Ramos (cell line): ENCODE measurements around the gene CALHM2.

Experiments used
- in situ Hi-C: fragments of 300-500 bp; cut with MboI; formaldehyde crosslinking; loops from one replicate; pipeline ENCODE4 v1.14.3; 2022; ENCODE audit warnings: low sequenced_read_pairs; ENCODE audit not compliant: unreplicated experiment

CALHM2 gene

DNA sequence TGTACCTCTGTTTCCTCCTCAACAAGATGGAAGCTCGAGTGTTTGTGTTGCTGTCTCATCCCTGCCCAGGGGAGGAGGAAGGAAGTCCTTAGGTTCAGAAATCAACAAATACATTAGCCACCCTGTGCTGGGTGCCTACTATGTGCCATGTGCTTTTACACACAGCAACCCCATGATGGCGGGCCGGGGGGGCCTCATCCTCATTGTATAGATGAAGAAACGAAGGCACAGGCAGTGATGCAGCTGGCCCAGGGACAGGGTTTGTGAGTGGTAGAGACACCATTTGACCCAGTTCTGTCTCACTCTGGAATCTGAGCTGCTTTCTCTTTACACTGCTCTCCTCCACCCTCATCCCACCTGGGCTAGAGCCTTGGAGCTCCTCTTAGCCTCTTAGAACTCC, 1.9 kb upstream of the CALHM2 start:
- in situ Hi-C loops, result no loop called here

DNA sequence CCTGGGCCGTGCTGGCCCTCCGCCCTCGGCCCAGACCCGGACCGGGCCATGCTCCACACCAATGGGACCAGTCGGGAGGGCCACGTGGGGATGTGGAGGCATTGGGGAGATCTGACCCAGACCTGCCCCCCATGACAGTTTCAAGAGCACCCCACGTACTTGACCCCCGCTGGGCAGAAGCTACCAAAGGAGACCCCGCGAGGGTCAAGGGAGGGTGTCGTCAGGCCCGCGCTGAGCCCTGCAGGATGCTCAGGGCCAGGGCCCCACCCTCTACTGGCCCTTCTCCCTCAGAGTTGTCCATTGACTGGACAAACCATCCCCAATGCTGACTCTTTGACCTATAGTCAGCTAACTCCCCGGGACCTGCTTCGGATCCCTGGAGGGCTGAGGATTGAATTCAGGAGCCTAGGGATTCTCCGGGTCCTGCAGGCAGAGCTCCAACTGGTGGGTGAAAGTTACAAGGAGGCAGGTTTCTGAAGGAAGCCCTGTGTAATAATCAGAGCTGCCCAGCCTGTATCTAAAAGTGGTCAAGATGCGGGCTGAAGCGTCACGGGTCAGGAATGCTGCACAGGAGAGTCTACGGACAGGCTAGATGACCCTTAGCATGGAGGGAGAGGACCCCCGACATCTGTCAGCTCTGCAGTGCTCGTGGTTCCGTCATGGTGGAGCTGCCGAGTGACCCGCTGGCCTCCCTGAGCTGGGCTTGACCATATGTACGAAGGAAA, 498 bp upstream of the CALHM2 start:
- in situ Hi-C loops, result no loop called here

GRCh38 chr10:103451091-103451813, 918 bp downstream of the CALHM2 start:
- in situ Hi-C loops, result no loop called here

- in situ Hi-C loops, result no loop called here
Measured at GRCh38 chr10:103450201-103450695, 1.9 kb downstream of the CALHM2 start.

GRCh38 chr10:103449208-103450144, 2.7 kb downstream of the CALHM2 start:
- in situ Hi-C loops, result no loop called here

DNA sequence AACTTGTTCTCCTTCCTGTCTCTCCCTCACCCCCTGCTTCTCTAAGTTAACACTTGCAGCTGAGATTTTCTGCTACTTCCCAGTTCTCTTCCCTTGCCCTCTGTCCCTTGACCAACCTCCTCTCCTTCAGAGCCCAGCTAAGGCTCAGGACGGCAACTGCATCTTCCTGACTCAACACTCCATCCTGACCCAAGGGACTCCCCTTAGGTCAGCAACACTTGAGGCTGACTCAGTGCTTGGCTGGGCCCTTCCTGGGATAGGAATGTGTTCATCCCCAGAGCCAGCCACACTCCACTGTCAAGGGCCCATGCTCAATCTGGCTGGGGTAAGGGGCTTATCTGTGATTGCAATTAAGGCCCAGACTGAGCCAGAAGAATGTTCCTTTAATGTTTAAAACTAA, 3.4 kb downstream of the CALHM2 start:
- in situ Hi-C loops, result no loop called here

GRCh38 chr10:103447187-103447586, 5.0 kb downstream of the CALHM2 start:
- in situ Hi-C loops, result no loop called here

- in situ Hi-C loops, result no loop called here
Measured at GRCh38 chr10:103445767-103446567, 6.2 kb downstream of the CALHM2 start.

- in situ Hi-C loops, result no loop called here
Measured at GRCh38 chr10:103445366-103445765, 6.8 kb downstream of the CALHM2 start.

DNA sequence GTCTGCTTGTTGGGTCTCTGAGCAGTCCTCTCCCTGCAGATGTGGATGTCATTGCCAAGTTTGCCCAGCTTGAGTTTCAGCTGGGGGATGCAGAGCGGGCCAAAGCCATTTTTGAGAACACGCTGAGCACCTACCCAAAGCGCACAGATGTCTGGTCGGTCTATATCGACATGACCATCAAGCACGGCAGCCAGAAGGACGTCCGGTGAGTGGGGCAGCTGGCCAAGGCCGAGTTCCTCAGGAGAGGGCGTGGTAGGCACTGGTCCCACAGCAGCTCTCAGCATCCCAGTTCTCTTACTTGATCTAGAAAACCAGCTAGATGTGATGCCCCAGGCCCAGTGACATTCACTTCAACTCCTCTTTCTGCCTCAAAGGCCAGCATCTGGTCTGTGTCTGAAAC, 7.7 kb downstream of the CALHM2 start:
- in situ Hi-C loops, result no loop called here

DNA sequence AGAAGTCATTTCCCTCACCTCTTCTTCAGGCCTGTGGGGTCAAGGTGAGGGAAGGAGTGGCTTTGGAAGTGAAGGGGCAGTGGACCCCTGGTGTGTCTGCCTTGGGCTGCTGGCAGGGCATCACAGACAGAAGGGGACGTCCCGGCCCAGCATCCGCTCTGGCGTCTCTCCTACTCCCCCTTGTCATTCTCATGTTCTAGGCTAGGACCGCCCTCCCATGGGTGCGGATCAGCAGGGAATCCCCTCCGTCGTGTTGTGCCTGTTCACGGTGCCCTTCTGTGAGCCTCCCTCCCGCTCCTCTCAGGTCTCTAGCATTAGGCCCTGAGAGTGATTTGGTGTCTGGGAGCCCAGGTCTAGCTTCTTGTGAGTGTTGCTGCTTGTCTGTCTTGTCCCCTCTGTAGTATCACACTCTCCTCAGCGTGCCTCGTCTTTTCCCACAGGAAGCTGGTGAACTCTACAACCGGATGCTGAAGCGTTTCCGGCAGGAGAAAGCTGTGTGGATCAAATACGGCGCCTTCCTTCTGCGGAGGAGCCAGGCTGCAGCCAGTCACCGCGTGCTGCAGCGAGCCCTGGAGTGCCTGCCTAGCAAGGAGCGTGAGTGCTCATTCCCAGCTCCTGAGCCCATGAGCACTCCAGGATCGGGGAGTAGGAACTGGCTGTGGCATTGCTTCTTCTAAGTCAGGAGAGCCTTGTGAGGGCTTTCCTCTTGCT, 8.5 kb downstream of the CALHM2 start:
- in situ Hi-C loops, result no loop called here

DNA sequence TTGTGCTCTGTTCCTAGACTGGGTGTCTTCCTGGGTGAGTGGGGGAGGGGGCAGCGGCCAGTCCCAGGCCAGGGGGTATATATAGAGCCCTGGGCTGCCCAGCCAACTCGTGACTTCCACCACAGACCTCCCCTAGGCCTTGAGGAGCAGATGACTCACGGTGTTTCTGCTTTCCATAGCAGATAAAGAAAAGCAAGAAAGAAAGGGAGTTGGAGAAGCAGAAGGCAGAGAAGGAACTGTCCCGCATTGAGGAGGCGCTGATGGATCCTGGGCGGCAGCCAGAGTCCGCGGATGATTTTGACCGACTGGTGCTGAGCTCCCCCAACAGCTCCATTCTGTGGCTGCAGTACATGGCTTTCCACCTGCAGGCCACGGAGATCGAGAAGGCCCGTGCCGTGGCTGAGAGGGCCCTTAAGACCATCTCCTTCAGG, 10.1 kb downstream of the CALHM2 start:
- in situ Hi-C loops, result no loop called here

- in situ Hi-C loops, result no loop called here
Measured at GRCh38 chr10:103441611-103442010, 10.6 kb downstream of the CALHM2 start.

DNA sequence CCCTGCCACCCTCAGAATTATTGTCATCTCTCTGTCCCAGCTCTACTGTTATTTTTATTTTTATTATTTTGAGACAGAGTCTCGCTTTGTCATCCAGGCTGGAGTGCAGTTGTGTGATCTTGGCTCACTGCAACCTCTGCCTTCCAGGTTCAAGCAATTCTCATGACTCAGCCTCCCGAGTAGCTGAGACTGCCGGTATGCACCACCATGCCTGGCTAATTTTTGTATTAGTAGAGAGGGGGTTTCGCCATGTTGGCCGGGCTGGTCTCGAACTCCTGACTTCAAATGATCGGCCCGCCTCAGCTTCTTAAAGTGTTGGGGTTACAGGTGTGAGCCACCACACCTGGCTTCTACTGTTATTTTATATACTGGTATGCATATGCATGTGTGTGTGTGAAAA, 11.0 kb downstream of the CALHM2 start:
- in situ Hi-C loops, result no loop called here

DNA sequence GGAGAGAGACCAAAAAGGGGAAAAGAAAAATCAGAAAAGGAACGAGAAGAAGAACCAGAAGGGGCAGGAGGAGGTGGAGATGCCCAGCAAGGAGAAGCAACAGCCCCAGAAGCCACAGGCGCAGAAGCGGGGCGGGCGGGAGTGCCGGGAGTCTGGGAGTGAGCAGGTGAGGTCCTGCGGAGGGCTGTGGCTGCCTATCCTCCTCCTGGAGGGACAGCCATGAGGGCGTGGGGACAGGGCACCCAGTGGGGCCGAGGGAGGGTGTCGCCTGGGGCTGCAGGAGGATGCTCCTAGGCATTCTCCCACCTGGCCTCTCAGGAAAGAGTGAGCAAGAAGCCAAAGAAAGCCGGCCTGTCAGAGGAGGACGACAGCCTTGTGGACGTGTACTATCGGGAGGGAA, 11.8 kb downstream of the CALHM2 start:
- in situ Hi-C loops, result no loop called here

DNA sequence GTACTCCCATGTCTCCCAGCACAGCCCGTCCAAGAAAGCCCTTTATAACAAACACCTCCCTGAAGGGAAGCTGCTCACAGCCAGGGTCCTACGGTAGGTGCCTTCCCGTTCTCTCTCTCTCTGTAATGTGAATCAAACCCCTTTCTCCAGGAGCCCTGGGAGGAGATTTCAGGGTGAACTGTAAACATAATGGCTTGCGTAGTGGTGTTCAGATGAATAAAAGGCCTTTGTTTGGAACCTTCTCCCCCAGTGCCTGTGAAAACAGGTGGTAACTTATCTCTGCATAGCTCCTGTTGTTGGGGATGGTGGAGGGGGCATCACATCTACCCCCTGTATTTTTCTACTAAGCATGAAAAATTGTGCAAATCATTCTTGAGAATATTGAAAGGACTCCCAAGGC, 12.4 kb downstream of the CALHM2 start:
- in situ Hi-C loops, result no loop called here

DNA sequence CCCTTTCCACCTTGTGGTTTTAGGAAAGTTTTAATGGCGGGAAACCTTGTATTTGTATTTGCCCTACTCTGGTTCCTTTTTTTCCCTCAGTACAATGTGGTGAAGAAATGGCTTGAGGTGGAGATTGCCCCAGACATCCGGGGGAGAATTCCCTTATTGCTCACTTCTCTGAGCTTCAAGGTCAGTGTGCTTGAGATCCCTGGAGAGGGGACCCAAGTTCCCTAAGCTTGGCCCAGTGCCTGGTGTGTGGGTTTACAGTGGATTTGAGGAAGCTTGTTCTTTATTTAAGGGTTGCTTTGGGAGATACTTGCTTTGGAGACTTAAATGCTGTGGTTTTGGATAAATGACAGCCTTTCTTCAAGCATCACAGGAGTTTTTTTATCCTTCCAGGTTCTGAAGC, 18.3 kb downstream of the CALHM2 start:
- in situ Hi-C loops, result no loop called here

GRCh38 chr10:103431902-103432301, 20.3 kb downstream of the CALHM2 start:
- in situ Hi-C loops, result no loop called here

- in situ Hi-C loops, result no loop called here
Measured at GRCh38 chr10:103429647-103430046, 22.5 kb downstream of the CALHM2 start.
